BJ (cell line): ENCODE results near the gene NISCH. TPM values are rescaled to one million over a fixed set of nuclear protein-coding genes. Genes with fewer than 3 reads are reported as not detected.

Experiments used
- CTCF ChIA-PET: fragments of 350-600 bp; formaldehyde crosslinking; extraction: SDS; loops from one replicate; lab custom pipeline; 2021; ENCODE audit warnings: antibody characterized with exemption, inconsistent platforms; lab: Yijun Ruan, JAX
- POLR2A ChIA-PET: fragments of 300-600 bp; sonication (Branson Sonifier 250); formaldehyde crosslinking; extraction: SDS; loops from one replicate; lab custom pipeline; 2021; ENCODE audit warnings: antibody characterized with exemption; lab: Charles Lee
- DNase-seq: peaks from one replicate; pipeline ENCODE4 v3.0.0-alpha.2; 2011; ENCODE audit warnings: low read depth
- H3K27me3 ChIP-seq: 2 replicates; pipeline ENCODE4 v1.6.0; 2011; ENCODE audit warnings: low read length; ENCODE audit not compliant: control insufficient read depth, insufficient read depth
- H3K36me3 ChIP-seq: 2 replicates; pipeline ENCODE4 v1.5.1; 2011; ENCODE audit warnings: low read length; ENCODE audit not compliant: control insufficient read depth, insufficient read depth
- H3K4me3 ChIP-seq: 2 replicates; pipeline ENCODE4 v1.5.1; 2011; ENCODE audit warnings: low read depth, mild to moderate bottlenecking, control low read depth, low read length
- polyA plus RNA-seq: library from polyadenylated mRNA; depleted of rRNA; stranded (reverse); fragments of >200 nt; gene quantifications from 2 replicates; pipeline ENCODE4 v1.2.3, GENCODE V29; 2011
- TF ChIP-seq, protein P1 (sequence below): IDR thresholded peaks from 2 replicates; pipeline ENCODE4 v1.5.1; 2011; ENCODE audit warnings: low read depth, mild to moderate bottlenecking, control low read depth, inconsistent platforms, low read length, moderate library complexity; ENCODE audit not compliant: insufficient read depth

The NISCH gene
- polyA plus RNA-seq, 1 experiment = 95.3 TPM

GRCh38 chr3:52441091-52441771, 14.2 kb upstream of the NISCH start:
- no peak for DNase-seq
- POLR2A ChIA-PET = no interaction called here
- TF ChIP-seq, protein P1, sequence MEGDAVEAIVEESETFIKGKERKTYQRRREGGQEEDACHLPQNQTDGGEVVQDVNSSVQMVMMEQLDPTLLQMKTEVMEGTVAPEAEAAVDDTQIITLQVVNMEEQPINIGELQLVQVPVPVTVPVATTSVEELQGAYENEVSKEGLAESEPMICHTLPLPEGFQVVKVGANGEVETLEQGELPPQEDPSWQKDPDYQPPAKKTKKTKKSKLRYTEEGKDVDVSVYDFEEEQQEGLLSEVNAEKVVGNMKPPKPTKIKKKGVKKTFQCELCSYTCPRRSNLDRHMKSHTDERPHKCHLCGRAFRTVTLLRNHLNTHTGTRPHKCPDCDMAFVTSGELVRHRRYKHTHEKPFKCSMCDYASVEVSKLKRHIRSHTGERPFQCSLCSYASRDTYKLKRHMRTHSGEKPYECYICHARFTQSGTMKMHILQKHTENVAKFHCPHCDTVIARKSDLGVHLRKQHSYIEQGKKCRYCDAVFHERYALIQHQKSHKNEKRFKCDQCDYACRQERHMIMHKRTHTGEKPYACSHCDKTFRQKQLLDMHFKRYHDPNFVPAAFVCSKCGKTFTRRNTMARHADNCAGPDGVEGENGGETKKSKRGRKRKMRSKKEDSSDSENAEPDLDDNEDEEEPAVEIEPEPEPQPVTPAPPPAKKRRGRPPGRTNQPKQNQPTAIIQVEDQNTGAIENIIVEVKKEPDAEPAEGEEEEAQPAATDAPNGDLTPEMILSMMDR = no peak
- Histone ChIP-seq H3K4me3 (no peak overlapping the region), H3K36me3 (no peaks in the 10 kb centered on the region), H3K27me3 (no peaks in the 10 kb centered on the region)
- CTCF ChIA-PET = interaction anchor here (0.8 to 2.0 kb wide), 4 partner anchors 10 to 29 kb away, joined by 3 to 15 read pairs (median 6); no protein-coding TSS in a partner anchor

- TF ChIP-seq, protein P1 = no peak
- no peak for DNase-seq
- Histone ChIP-seq H3K27me3 (no peaks in the 10 kb centered on the region), H3K4me3 (no peak overlapping the region), H3K36me3 (no peaks in the 10 kb centered on the region)
- CTCF ChIA-PET = interaction anchor here (0.8 to 2.0 kb wide), 4 partner anchors 11 to 29 kb away, joined by 3 to 15 read pairs (median 6); no protein-coding TSS in a partner anchor
- POLR2A ChIA-PET = no interaction called here
Measured at GRCh38 chr3:52441772-52442332, 13.6 kb upstream of the NISCH start.

DNA sequence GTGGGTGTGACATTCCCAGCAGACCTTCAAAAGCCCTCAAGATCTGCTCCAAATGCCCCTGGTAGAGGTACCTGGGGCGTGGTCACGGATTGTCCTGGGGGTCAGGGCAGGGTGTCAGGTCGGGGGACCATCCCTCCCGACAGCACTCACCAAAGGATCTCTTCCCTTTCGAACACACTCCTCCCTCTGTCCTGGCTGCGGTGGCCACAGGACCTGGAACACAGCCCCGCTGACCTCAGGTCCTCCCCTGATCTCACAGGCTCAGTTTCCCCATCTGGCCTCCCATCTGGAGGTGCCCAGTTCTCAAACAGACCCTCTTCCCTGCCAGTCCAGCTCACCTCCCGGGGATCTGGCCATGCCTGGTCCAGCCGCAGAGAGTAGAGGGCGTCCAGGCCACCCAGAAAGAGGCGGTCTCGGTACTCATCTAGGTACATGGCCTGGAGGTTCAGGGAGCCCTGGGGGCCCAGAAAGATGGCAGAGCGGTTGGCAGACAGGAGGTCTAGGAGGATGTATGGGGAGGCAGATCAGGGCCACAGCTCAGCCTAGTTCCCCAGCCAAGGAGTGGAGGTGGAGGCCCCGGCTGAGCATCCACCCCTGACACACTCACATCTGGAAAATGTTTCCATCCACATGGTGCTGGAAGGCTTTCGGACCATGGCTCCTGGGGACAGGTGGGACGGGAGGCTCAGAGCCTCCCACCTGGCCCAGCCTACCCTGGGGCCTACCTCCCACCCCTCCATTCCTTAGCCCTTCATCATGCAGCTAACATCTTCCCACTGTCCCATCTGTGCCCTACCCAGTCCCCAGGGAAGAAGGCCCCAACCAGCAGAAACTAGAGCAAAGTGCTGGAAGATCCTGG, 12.8 kb upstream of the NISCH start:
- CTCF ChIA-PET = interaction anchor here (1.9 to 12.4 kb wide), 3 partner anchors 11 to 30 kb away, joined by 8 to 445 read pairs (median 15); no protein-coding TSS in a partner anchor

DNA sequence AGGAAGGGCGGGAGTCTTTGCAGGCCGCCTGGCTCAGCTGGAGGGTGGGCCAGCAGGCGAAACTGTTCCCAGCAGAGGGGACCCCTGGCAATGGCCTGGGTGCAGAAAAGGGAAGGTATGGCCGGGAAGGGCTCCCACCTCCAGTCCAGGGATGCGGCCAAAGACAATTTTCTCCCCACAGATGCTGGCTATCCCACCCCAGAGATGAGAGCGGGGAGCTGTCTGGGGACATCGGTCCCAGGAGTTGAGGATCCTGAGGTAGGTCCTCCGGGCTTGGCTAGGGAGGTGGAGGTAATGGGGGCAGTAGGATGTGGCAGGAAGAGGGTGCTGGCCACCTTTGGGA, 12.2 kb upstream of the NISCH start:
- ChIA-PET CTCF (interaction anchor here (1.9 to 12.4 kb wide), 2 partner anchors 11 to 31 kb away, joined by 8 to 445 read pairs; no protein-coding TSS in a partner anchor), POLR2A (no interaction called here)
- Histone ChIP-seq H3K36me3 (no peaks in the 10 kb centered on the region), H3K4me3 (no peak overlapping the region), H3K27me3 (no peaks in the 10 kb centered on the region)
- no peak for DNase-seq
- TF ChIP-seq, protein P1 = no peak

More for the DNA sequence above, 12.8 kb upstream of the NISCH start:
- no peaks in the 10 kb centered on the region for H3K27me3 ChIP-seq
- no peaks in the 10 kb centered on the region for H3K36me3 ChIP-seq
- POLR2A ChIA-PET = no interaction called here
- H3K4me3 ChIP-seq = no peak overlapping the region
- DNase-seq = no peak
- TF ChIP-seq, protein P1 = no peak
